HG03196 (cell line): ENCODE measurements around the gene RAP1GAP.

Experiments used
- ATAC-seq: cut with Tn5 transposase; IDR thresholded peaks from one replicate; pipeline ENCODE4 v1.9.1; 2021; ENCODE audit not compliant: unreplicated experiment

The RAP1GAP gene

DNA sequence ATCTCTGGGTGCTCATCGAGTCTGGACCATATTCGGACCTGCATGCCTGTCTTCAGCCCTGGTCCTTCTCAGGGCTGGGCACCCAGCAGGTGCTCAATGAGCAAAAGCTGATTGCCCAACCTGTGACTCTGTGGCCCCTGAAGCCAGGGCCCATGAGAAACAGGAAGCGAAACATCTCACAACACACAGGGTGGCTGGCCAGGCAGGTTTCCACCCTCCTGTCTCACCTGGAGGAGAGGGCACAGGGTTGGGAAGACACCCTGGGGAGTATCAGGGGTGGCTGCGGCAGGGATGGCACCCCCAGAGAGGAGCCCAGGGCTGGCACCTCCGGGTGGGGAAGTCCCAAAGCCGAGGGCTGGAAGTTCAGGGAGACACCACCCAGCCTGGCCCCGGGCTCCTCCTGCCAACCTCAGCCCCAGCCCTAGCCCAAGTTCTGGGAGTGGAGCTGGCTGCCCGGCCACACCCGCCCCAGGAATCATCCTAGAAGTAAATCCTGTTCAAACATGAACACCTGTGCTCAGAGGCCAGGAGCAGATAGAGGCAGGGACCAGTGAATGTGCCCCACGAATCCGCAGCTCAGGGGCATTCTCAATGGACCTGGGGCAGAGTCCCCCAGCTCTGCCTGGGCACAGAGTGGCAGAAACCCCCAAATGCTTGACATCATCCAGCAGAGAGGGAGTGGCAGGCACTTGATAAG lies 54.6 kb downstream of the RAP1GAP start:
- no peak for ATAC-seq

DNA sequence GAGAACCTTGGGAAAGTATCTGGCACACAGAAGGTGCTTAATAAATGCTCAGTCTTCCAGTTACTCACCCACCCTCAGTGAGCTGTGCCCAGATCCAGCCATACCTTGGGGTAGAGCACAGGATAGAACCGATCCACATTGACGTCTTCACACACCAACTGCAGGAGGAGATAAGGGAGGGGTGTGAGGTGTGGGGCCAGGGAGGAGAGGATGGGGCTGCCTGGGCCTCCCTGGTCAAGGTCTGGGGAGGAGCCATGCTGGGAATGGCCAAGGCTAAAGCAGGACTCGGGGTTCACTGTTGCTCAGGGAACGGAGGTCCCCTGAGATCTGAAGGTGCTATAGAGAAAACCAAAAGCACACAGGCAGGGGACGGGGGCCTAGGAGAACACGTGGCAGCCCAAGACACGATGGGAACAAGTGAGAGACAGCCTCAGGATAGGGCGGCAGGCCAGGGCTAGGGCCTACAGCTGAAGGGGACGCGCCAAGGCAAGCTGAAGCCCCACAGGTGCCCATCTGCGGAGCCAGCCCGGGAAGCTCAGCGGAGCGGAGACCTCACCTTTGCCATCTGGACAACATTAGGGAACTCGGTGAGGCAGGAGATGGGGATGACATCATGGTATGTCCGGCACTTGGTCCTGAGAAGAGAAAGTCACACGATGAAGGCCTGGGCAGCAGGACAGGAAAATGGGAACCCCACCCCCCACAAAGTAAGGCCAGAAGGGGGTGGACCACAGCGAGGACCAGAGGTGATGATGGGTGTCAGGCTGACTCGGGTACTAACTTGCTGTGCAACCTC lies 55.9 kb downstream of the RAP1GAP start:
- ATAC-seq: no peak

DNA sequence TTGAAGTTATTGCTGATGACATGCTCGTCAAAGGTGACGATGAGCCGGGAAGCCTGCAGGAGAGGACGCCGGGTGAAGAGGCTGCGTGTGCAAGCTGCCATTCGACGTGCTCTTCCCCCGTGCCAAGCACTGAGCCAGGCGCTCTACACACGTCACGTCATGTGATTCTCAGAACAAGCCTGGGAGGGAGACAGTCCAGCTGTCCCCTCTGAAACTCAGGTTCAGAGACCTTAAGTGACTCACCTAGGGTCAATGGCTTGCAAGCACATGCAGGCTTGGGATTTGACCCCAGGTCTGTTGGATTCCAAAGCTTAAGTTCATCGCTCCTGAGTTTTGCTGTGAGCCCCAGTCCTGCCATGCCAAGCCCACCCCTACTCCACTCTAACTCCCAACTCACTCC lies 57.1 kb downstream of the RAP1GAP start:
- ATAC-seq: no peak

DNA sequence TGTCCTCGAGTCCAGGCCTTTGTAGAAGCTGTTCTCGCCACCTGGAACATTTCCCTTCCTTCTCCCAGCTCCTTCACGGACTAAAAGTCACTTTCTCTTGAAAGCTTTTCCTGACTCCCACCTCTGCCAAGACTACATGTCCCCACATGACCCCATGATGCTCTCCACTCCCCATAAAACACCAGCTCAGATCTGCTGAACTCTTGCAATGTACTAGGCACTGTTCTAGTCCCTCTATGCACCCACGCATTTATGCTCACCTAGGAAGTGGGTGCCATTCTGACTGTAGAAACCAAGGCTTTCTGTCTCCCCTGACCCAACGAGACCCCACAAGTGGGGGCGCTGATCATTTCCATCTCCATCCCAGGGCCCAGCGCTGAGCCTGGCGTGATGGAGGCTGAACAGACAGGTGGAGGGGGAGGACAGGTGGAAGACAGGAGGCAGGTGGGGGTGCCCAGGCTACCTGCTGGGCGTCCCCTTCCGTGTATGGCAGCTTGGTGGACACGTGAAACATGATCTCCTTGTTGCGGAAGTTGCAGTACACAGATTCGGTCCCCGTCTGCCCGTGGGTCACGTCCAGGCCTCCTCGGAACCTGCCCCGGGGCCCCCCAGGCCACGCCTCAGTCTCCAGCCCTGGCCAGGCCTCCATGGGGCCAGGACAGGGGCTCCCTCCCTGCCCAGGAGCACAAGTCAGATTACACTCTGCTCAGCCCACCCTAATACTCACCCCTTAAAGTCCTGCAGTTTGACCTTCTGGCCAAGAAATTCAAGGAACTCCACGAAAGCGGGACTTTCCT lies 58.0 kb downstream of the RAP1GAP start:
- no peak for ATAC-seq

GRCh38 chr1:21610027-21610426 lies 59.1 kb downstream of the RAP1GAP start:
- no peak for ATAC-seq

- no peak for ATAC-seq
Observed at GRCh38 chr1:21608798-21609197, 60.4 kb downstream of the RAP1GAP start.

DNA sequence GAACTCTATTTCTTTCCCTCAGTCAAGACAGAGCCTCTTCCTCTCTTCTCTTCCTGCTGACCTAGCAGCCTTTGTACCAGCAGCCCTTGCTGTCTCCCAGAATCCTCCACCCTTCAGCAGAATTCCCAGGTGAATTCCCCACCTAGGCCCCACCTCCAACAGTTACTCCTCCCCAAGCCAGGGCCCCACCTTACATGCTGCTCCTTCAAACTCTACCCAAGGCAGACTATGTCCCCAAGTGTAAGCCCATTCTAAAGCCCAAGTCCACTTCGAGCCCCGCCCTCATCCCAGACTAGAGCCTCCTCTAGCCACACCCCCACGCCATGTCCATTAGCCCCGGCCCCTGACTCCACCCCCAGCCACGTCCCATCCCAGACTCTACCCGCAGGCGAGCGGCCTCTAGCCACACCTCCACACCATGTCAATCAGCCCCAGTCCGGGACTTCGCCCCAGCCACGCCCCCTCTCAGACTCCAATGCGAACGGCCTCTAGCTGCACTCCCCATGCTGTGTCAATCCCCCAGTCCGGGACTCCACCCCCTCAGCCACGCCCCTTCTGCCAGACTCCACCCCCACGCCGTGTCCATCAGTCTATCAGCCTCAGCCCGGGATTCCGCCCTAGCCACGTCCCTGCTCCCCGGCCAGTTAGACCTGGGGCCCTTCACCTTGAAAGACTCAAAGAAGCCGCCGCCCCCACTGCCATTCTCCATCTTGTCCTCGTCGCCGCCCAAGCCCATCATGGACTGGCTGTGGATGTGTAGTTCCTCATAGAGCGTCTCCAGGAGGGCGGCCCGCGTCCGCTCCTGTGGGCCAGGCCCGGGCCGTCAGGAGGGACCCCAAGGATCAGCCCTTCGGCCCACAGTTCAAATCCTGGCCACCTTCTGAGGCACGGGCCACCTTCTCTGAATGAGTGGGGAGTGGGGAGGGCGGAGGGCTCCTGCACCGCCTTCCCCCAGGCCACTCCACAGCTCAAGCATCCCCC lies 61.3 kb downstream of the RAP1GAP start:
- peak; percentile 62 for ATAC-seq

GRCh38 chr1:21605964-21606705 lies 63.0 kb downstream of the RAP1GAP start:
- ATAC-seq: no peak

DNA sequence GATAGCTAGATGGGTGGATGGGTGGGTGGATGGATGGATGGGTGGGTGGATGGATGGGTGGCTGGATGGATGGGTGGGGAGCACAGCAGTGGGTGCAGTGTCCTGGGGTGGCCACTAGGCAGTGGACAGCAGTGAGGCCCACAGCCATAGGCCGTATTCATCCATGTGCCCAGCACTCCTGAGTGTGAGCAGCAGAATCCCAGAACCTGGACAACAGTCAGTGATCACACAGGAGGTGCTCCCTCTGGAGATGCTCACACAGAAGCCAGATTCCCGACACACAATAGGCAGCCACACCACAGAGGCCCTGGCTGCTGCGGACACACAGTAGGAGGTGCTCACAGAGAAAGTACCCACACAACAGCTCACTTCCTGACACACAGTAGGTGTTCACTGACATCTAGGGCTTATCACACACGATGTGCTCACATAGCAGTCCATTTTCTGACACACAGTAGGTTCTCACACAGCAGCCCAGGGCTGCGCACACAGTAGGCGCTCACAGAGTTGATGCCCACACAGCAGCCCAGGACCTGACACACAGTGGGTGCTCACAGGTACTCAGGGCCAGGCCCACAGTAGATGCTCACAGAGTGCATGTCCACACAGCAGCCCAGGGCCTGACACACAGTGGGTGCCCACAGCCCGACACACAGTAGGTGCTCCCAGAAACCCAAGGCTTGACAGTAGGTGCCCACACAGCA lies 64.0 kb downstream of the RAP1GAP start:
- no peak for ATAC-seq

GRCh38 chr1:21604208-21604957 lies 64.8 kb downstream of the RAP1GAP start:
- ATAC-seq: no peak

DNA sequence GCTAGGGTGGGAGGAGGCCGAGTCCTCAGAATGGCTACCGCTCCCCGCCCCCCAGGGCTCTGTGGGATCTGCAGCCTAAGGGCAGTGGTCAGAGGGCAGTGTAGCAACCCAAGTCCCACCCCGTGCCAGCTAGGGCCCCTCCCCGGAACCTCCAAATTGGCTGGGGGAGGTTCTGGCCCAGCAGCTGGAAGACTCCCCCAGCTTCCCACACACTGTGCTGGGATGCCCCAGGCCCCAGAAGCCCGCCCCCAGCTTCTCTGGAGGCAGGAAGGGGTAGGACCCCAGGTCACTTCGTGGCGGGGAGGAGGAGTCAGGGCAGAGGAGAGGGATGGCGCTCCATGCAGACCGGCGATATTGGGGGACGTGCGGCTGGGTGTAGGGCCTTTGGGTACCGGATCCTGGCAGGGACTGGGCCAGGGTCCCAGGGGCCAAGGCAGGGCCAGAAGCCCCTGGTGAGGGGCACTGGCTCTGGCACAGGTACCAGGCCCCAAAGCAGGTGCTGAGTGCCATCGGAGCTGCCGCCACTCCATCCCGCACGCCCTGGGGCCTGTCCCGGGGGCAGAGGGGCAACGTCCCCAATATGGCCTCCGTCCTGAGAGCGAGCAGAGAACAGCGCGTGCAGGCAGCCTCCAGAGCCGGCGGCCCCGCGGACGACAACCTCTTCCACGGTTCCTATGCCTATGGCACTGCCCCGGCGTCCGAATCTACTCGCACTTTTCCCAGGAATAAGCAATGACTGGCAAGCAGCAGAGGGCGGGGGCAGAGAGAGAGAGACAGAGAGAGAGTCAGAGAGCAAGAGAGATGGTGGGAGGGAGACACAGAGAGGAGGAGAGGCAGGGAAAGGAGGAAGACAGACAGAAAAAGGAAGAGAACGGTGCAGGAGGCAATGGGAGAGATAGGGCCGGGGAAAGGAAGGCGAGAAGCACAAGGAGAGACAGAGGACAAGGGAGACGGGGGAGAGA lies 65.7 kb downstream of the RAP1GAP start:
- no peak for ATAC-seq

DNA sequence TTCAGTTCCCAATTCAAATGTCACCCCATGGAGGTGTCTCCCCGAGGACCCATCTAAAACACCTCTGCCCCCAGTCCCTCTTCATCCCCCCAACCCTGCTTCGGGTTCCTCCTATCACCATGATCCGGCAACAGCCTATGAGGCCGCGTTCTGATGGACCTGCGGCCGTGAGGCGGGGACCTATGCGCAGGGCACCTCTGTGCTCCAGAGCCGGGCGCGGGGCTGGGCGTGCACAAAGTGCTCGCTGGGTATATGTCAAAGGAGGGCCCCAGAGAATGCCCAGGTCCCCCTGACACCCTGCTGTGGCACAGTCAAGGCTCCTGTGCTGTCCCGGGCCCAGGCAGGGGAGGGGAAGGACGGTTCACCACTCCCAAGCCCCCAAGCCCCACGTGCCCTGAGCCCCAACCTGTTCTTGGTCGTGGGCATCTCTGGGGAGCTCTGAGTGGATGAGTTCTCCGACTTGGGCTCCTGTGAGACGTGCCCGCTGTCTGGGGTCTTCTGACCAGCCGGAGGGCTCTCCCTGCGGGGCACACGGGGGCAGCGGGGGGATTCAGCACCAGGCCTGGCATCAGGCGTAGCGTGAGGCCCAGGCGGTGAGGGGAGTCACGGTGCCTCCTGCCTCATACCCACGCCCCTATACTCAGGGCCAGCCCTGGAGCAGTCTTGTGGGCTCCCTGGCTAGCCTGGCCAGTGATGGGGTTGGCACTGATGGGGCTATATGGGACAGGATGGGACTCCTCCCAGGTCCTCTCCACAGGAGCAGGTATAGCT lies 67.7 kb downstream of the RAP1GAP start:
- no peak for ATAC-seq

DNA sequence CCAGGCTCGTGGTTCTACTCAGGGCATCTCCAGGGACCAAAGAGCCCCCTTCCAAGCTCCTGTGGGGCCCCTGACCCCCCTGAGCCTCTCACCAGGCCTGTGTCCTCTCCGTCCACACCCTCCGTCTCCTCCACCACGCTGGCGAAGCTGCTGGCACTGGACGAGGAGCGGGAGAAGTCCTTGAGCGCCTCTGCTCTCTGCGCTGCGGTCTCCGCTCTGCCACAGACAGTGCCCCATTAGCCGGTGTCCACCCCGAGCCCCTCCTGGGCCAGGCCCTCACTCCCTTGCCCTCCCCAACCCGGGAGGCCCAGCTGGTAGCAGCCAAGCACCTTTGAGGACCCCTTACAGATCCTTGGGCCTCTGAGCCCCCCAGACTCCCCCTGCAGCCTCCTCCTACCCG lies 69.8 kb downstream of the RAP1GAP start:
- no peak for ATAC-seq

DNA sequence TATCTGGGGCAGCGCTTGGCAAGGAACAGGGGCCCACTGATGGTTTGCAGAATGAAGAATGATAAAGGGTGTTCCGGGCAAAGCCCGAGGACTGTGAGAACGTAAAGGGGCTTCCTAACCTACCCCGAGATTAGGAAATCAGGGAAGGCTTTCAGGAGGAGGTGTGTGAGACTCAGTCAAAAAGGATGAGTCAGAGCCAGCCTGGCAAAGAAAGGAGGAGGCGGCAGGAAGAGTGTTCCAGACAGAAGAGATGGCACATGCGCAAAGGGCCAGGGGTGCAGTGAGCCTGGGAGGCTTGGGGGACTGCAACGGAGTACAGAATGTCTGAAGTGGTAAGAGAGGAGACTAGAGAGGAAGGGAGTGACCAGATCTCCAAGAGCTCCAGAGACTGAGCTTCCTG lies 70.3 kb downstream of the RAP1GAP start:
- ATAC-seq: no peak

- no peak for ATAC-seq
Observed at GRCh38 chr1:21598417-21598816, 70.7 kb downstream of the RAP1GAP start.

- no peak for ATAC-seq
Observed at GRCh38 chr1:21597753-21598152, 71.4 kb downstream of the RAP1GAP start.

DNA sequence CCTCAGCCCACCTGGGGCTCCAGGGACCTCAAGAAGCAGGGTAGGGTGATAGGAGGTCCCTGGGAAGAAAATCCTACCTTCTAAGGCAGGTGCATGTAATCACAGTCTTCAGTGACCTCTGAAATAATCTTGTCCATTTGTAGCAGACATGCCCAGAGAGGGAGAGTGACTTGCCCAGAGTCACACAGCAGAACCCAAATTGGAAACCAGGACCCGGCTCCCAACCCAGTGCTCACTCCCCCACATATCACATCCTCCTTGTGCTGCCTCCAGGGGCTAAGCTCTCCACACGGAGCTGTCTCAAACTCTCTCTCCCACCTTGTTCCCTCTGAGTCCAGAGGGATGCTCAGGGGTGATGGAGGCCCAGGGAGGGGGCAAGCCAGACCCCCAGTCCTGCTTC lies 72.5 kb downstream of the RAP1GAP start:
- ATAC-seq: no peak
